ES-I3 (cell line): ENCODE data around the gene SLC4A5.
"Not testable (repeated sequence)": the region's sequence is repeated elsewhere in the genome, so short reads cannot be mapped to it uniquely, and the experiment has no call there.

ENCODE experiments used
- H3K36me3 ChIP-seq: 2 replicates; pipeline ENCODE4 v1.6.1; 2013; ENCODE audit warnings: mild to moderate bottlenecking, low read length, control low read depth, moderate library complexity; ENCODE audit not compliant: insufficient read depth
- H3K4me1 ChIP-seq: 2 replicates; pipeline ENCODE4 v1.6.1; 2013; ENCODE audit warnings: mild to moderate bottlenecking, control low read depth, low read length; ENCODE audit not compliant: insufficient read depth
- H3K9ac ChIP-seq: 2 replicates; pipeline ENCODE4 v1.6.1; 2013; ENCODE audit warnings: low read depth, mild to moderate bottlenecking, low read length, moderate library complexity
- H3K9me3 ChIP-seq: 2 replicates; pipeline ENCODE4 v1.6.1; 2013; ENCODE audit warnings: mild to moderate bottlenecking, low read length, moderate library complexity; ENCODE audit not compliant: control insufficient read depth, insufficient read depth

Gene SLC4A5

DNA sequence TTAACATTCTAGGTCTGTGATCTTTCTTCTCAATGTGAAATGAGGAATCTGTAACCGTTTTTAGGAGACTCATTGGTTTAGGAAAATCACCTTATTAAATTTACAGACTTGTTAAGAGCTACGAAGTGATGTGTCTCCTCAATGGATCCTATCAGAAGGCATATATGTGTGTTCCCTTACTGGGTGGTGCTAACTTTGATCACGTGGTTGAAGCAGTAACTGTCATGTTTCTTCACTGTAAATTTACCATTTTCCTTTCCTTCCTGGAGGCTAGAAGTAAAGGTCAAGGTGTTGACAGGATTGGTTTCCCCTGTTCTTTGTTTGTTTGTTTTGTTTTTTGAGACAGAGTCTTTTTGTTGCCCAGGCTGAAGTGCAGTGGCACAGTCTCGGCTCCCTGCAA lies 146.2 kb downstream of the SLC4A5 start:
- Histone ChIP-seq H3K36me3 (peaks cover 11% of the 10 kb centered on the region; the same call in 1 of the 2 replicates), H3K9ac (no peak overlapping the region), H3K4me1 (peaks cover 5% of the 10 kb centered on the region; the same call in 1 of the 2 replicates), H3K9me3 (no peaks in the 10 kb centered on the region)

DNA sequence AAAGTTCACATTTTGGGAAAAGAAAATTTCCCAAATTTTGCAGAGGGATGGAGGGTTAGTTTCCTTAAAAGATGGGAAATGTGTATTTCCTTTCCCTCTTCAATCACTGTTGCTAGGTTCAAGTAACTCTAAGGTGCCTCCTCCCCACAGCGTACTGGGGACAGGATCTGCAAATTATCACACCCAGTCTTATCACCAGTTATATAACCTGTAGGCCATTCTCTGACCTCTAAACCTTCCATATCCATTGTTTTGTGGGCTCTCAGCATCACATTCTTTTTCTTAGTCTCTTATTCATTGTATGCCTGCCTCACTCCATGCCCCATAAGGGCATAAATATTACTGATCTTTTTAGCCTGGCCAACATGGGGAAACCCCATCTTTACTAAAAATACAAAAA lies 148.4 kb downstream of the SLC4A5 start:
- Histone ChIP-seq H3K9ac (no peak overlapping the region), H3K36me3 (peaks cover 5% of the 10 kb centered on the region; the same call in 1 of the 2 replicates), H3K4me1 (peaks cover 8% of the 10 kb centered on the region), H3K9me3 (no peaks in the 10 kb centered on the region)

DNA sequence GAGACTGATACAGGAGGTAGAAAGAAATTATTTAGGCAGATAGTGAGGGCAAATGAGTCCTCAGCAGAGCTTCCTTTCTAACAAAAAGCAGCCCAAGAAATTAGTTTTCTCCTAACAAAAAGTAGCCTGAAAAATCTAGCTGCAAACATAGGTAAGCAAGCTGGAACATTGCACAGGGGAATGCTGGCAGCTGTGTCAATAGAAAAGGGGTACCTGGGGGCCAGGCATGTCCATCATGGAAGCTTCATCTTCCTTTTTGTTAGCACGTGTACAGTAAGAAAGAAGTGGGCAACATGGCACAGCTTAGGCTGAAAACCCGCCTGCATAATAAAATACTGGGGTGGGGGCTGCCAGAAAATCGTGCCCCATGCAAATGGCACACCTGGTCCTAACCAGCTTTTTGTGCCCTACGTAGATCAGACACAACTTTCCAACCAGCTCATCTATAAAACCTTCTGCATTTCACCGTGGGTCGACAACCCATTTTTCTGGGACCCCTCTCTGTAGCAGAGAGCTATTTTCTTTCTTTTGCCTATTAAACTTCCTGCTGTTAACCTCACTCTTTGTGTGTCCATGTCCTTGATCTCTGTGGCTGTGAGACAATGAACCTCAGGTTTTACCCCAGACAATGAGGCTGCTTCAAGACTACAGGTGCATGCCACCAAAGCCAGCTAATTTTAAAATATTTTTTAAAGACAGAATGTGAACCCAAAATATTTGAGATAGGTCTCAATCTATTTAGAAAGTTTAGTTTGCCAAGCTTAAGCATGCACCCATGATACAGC lies 151.4 kb downstream of the SLC4A5 start:
- Histone ChIP-seq H3K4me1 (peaks cover 16% of the 10 kb centered on the region), H3K36me3 (no peaks in the 10 kb centered on the region), H3K9ac (no peak overlapping the region), H3K9me3 (no peaks in the 10 kb centered on the region)

DNA sequence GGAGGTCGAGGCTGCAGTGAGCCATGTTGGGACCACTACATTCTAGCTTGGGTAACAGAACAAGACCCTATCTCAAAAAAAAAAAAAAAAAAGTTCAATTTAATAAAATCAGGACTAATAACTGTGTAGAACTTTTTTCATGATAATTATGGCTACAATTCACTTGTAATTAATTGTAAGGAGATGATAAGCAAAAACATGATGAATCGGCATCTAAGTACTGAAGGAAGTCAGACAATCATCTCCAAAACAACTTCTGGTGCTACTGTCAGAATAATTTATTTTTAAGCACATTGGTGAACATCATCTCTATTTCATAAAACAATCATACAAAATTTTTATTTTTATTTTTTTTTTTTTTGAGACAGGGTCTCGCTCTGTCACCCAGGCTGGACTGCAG lies 154.5 kb downstream of the SLC4A5 start:
- H3K36me3 ChIP-seq, result no peaks in the 10 kb centered on the region
- peaks cover 16% of the 10 kb centered on the region for H3K4me1 ChIP-seq
- H3K9me3 ChIP-seq, result no peaks in the 10 kb centered on the region
- no peak overlapping the region for H3K9ac ChIP-seq

DNA sequence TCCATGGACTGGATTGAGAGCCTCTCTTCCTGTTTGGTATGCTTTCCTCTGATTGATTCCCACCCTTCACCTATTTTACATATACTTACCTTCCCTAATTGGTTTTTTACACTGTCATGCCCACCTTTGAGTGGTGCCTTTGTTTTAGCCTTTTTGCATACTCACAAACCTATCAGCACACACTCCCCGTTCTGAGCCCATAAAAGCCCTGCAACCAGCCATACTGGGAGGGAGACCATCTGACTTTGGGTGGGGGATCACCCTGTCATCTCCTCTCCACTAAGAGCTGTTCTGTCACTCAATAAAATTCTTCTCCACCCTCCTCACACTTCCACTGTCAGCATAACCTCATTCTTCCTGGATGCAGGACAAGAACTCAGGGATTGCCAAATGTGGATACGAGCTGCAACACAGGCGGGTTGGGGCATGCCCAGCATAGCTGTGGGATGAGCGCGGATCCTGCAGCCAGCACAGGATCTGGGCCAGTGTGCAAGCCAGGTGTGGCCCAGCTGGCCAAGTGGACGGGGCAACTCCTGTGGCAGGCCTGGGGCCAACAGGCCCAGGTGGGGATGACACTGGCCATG lies 155.1 kb downstream of the SLC4A5 start:
- Histone ChIP-seq H3K4me1 (peaks cover 16% of the 10 kb centered on the region), H3K9me3 (no peaks in the 10 kb centered on the region), H3K9ac (0 out of 2 replicates have a peak overlapping the region, but pooled peaks have one; percentile 22), H3K36me3 (no peaks in the 10 kb centered on the region)

DNA sequence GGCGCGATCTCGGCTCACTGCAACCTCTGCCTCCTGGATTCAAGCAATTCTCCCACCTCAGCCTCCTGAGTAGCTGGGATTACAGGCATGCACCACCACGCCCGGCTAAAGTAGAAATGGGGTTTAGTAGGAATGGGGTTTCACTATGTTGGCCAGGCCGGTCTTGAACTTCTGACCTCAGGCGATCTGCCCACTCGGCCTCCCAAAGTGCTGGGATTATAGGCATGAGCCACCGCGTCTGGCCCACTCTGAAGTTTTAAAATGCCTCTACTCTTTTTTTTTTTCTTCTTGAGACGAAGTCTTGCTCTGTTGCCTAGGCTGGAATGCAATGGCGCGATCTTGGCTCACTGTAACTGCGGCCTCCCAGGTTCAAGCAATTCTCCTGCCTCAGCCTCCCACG lies 156.5 kb downstream of the SLC4A5 start:
- H3K9me3 ChIP-seq, H3K9ac ChIP-seq, H3K36me3 ChIP-seq: not testable (repeated sequence)
- H3K4me1 ChIP-seq, result peaks cover 11% of the 10 kb centered on the region

DNA sequence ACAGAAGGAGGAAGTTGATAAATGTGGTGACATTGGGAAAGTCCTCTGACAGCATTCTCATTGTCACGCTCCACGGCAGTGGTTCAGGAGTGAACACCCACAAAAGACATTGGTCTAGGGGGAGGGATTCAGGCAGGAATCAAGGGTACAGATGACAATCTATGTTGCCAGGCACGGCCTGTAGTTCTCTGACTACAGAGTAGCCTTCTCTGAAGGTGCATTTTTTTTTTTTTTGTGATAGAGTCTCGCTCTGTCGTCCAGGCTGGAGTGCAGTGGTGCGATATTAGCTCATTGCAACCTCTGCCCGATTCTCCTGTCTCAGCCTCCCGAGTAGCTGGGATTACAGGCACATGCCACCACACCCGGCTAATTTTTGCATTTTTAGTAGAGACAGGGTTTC lies 157.2 kb downstream of the SLC4A5 start:
- no peaks in the 10 kb centered on the region for H3K36me3 ChIP-seq
- H3K9ac ChIP-seq, result no peak overlapping the region
- peaks cover 11% of the 10 kb centered on the region for H3K4me1 ChIP-seq
- no peaks in the 10 kb centered on the region for H3K9me3 ChIP-seq

DNA sequence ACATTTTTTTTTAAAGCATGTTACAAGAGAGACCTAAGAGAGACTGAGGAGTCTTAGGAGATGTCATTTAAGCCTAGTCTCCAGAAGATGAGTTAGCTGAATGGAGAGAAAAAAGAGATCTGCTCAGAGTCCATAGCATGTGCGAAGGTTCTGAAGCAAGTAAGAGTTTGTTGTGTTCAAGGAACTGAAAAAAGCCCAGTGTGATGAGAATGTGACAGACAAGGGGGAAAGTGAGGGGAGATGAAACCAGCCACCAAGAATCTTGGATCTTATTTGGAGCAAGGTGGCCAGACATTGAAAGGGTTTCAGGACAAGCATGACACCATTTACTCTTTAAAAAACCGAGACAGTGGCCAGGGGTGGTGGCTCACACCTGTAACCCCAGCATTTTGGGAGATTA lies 159.3 kb downstream of the SLC4A5 start:
- no peaks in the 10 kb centered on the region for H3K36me3 ChIP-seq
- no peaks in the 10 kb centered on the region for H3K9me3 ChIP-seq
- no peak overlapping the region for H3K9ac ChIP-seq
- peaks cover 11% of the 10 kb centered on the region for H3K4me1 ChIP-seq

DNA sequence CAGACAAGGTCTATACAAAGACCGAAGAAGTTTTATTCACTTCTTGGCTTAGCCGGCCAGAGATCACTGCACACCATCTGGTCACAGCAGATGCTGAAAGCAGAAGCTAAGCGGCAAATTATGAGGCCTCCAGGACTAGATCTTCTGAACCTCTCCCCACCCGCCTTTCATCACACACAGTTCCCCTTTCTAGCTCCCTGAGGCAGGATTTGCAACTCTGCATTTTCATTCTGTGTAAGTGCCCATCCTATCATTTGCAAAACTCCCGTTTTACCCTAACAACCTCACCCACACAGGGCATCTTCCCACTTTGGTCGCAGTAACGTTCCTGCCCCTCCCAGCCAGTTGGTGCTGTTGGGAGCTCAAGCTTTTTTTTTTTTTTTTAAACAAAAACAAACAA lies 161.5 kb downstream of the SLC4A5 start:
- H3K9ac ChIP-seq, result no peak overlapping the region
- H3K36me3 ChIP-seq, result no peaks in the 10 kb centered on the region; the same call in 1 of the 2 replicates
- H3K9me3 ChIP-seq, result no peaks in the 10 kb centered on the region
- H3K4me1 ChIP-seq, result peaks cover 3% of the 10 kb centered on the region; the same call in 1 of the 2 replicates

DNA sequence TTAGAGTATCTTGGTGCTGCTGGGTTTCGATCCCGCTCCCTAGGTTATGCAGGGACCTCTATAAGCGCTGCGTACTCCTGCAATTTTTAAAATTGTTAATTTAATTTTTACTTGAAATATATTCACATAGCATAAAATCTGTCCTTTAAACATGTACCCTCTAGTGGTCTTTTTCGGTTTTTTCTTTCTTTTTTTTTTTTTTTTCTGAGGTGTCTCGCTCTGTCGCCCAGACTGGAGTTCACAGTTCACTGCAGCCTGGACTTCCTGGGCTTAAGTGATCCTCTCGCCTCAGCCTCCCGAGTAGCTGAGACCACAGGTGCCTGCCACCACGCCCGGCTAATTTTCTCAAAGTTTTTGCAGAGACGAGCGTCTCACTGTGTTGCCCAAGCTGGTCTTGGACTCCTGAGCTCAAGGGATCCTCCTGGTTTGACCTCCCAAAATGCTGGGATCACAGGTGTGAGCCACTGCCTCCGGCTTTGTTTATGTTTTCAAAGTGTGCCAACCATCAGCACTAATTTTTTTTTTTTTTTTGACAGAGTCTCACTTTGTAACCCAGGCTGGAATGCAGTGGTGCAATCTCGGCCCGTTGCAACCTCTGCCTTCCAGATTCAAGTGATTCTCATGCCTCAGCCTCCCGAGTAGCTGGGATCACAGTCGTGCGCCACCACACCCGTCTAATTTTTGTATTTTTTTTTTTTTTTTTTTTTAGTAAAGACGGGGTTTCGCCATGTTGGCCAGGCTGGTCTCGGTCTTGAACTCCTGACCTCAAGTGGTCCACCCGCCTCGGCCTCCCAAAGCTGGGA lies 164.0 kb downstream of the SLC4A5 start:
- no peaks in the 10 kb centered on the region; the same call in 1 of the 2 replicates for H3K36me3 ChIP-seq
- peaks cover 3% of the 10 kb centered on the region; the same call in 1 of the 2 replicates for H3K4me1 ChIP-seq
- peak overlapping the region; percentile 72; the same call in 1 of the 2 replicates for H3K9ac ChIP-seq

DNA sequence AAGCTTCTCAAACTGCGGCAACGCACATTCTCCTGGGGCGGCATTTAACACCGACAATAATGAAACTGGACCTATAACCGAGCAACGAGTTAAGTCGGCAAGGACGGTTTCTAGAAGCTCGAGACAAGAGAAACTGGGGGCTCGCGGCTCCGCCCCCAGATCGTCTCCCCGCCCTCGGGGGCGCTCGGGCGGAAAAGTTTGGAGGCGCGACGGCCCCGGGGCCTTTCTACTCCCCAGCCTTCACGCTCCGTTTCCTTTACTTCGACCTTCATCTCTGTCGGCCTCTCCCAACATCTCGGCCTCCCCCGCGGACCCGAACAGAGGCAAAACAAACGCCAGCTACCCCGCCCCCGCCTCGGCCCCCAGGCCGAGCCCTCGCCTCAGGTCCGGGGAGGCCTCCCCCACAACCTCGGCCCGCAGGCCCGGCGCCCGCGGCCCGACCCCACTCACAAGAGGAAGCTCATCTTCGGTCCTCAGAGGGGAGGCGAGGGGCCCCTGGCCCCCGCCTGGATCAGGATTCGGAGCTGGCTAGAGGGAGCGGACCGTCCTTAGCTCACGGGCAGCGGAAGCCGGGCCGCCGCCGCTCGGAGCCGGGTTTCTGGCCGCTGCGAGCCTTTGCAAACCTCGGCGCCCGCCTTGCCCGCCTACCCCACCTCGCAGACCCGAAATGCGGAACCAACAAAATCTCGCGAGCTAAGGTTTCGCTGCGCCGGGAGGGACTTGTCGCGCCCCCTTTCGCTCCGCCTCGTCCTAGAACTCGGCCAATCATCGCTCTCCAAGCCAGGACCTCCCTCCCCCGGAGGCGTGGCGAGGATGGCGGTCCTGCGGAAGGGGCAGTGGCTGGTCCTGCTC lies 164.8 kb downstream of the SLC4A5 start, which contains the start of gene MOB1A:
MOB1A (minus strand) TSS at position 669 of the 852 bp plus-strand sequence; CDS start at position 464, 205 bp downstream.
- Histone ChIP-seq H3K9ac (peak within 1 kb of the TSS; percentile 72), H3K36me3 (no peaks in the 10 kb centered on the region; the same call in 1 of the 2 replicates), H3K4me1 (peaks cover 3% of the 10 kb centered on the region; the same call in 1 of the 2 replicates), H3K9me3 (no peaks in the 10 kb centered on the region)

More for the DNA sequence above, 164.0 kb downstream of the SLC4A5 start:
- H3K9me3 ChIP-seq, result no peaks in the 10 kb centered on the region

DNA sequence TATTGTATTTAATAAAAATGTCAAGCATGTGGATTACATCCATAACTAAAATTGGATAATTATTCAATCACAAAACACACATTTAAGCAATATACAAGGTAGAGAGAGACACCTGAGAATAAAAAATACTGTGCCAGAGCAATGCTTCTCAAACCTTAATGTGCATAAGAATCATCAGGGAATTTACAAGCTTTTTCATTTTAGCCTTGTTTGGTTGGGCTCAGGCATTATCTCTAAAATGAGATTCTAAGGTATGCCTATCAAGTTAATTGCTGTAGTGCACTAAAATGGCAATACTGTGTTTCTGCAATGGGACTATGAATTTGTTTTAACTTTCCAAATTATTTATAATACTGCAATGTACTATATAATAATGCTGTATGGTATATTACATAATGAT lies 165.5 kb downstream of the SLC4A5 start:
- Histone ChIP-seq H3K9ac (peak overlapping the region; percentile 72), H3K36me3 (peaks cover 3% of the 10 kb centered on the region), H3K4me1 (peaks cover 3% of the 10 kb centered on the region; the same call in 1 of the 2 replicates), H3K9me3 (no peaks in the 10 kb centered on the region)

DNA sequence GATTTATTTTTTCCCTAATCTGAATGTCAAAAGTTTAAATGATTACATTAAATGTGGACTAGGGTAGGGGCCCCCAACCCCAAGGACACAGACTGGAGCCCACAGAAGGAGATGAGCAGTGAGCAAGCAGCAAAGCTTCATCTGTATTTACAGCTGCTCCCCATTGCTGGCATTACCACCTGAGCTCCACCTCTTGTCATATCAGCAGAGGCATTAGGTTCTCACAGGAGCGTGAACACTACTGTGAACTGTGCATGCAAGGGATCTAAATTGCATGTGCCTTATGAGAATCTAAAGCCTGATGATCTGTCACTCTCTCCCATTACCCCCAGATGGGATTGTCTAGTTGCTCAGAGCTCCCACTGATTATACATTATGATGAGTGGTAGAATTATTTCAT lies 168.3 kb downstream of the SLC4A5 start:
- Histone ChIP-seq H3K9me3 (no peaks in the 10 kb centered on the region), H3K9ac (no peak overlapping the region), H3K4me1 (no peaks in the 10 kb centered on the region), H3K36me3 (peaks cover 11% of the 10 kb centered on the region)
